Amygdala (tissue), 56 donors: ENCODE results near the gene HOXB5.

Experiments used
- DNase-seq, 56 donors: peaks; one replicate each; lab custom pipeline; 2025; lab: John Stamatoyannopoulos, UW

The HOXB5 gene

GRCh38 chr17:48565925-48566710, 27.5 kb downstream of the HOXB5 start:
- DNase-seq = no peak

- DNase-seq = no peak
Observed at GRCh38 chr17:48565022-48565554, 28.5 kb downstream of the HOXB5 start.

GRCh38 chr17:48564188-48565021, 29.2 kb downstream of the HOXB5 start:
- no peak for DNase-seq

GRCh38 chr17:48563867-48564187, 29.8 kb downstream of the HOXB5 start:
- no peak for DNase-seq

GRCh38 chr17:48563385-48563838, 30.2 kb downstream of the HOXB5 start:
- DNase-seq = no peak

- DNase-seq = no peak
Observed at GRCh38 chr17:48562934-48563333, 30.6 kb downstream of the HOXB5 start.

GRCh38 chr17:48561884-48562810, 31.4 kb downstream of the HOXB5 start:
- DNase-seq = no peak

GRCh38 chr17:48559840-48560817, 33.5 kb downstream of the HOXB5 start:
- DNase-seq = no peak

GRCh38 chr17:48559122-48559839, 34.3 kb downstream of the HOXB5 start:
- DNase-seq = no peak

GRCh38 chr17:48558831-48559121, 34.8 kb downstream of the HOXB5 start:
- no peak for DNase-seq

- DNase-seq = no peak
Observed at GRCh38 chr17:48558057-48558830, 35.3 kb downstream of the HOXB5 start.

GRCh38 chr17:48556576-48557401, 36.8 kb downstream of the HOXB5 start:
- no peak for DNase-seq

GRCh38 chr17:48556229-48556575, 37.4 kb downstream of the HOXB5 start:
- DNase-seq = no peak

- no peak for DNase-seq
Observed at GRCh38 chr17:48555258-48556228, 38.0 kb downstream of the HOXB5 start.

- no peak for DNase-seq
Observed at GRCh38 chr17:48554412-48555257, 38.9 kb downstream of the HOXB5 start.
